NCI-H82 treated with DMSO at 0.1 percent for 48 hours (cell line): ENCODE results near the gene ADRB2.
"Not testable (repeated sequence)": the region's sequence is repeated elsewhere in the genome, so short reads cannot be mapped to it uniquely, and the experiment has no call there.

ENCODE experiments used
- DNase-seq: peaks from one replicate; lab custom pipeline; 2025; ENCODE audit not compliant: unreplicated experiment; lab: John Stamatoyannopoulos, UW

The ADRB2 gene

DNA sequence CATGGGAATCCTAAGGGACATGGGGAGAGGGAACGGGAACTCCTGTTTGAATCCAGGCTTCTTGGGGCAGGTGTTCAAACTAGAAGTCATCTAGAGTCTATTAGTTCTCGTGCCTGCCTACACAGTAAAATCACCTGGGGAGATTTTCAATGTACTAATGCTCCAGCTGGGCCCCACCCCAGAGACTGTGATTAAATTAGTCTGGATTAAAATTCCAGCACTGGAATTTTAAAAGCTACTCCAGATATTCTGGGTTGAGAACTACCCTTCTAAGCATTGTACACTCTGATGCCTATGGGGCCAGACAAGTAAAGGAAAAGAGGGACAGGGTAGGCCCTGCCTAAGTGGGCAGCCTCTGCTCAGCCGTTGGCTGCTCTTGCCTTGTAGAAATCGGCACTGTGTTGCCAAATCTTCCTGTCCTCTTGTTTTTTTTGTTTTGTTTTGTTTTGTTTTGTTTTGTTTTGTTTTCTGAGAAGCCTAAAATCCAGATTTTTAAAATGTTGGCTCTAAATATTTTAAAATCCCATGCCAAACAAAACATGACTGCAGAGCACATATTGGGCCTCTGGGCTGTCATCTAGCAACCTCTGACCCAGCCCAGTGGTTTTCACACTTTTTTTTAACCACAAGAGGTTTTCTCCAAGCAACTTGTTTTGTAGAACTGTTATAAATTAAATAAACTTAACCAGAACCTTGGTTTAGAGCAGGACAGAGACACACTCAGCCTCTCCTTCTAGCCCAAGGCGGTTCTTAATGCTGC lies 29.0 kb downstream of the ADRB2 start:
- DNase-seq: no peak

DNA sequence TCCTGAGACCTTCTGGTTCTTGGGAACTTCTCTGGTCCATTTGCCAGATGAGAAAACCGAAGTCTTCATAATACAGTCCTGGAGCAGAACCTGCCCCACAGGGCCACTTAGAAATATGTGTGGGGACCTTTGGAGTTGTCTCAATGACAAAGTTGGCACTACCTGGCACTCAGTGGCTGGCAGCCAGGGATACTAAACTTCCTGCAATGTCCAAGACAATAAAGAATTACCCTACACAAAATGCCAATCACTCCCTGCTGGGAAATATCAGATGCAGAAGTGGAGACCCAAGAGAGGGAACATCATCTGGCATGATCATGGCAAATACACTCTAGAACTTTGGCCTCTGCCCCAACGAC lies 29.6 kb downstream of the ADRB2 start:
- DNase-seq: no peak

GRCh38 chr5:148856424-148856823 lies 30.0 kb downstream of the ADRB2 start:
- no peak for DNase-seq

DNA sequence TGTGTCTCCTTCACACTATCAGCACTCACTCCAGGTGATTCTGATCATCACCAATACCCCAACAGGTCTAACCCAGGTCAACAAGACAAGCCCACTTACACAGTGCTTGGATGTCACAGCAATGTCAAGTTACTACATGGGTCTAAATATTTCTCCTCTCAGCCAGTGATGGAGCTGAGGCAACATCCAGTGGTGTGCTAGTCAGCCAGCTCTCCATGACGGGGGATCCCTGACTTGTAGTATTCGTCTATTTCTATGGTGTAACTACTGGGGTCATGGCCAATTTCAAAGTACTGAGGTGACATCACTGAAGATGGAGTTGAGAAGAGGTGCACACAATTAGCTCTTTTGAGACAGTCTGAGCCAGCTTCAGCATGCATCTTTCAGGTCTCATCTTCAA lies 31.1 kb downstream of the ADRB2 start:
- DNase-seq: no peak

GRCh38 chr5:148858106-148858505 lies 31.7 kb downstream of the ADRB2 start:
- DNase-seq: no peak

DNA sequence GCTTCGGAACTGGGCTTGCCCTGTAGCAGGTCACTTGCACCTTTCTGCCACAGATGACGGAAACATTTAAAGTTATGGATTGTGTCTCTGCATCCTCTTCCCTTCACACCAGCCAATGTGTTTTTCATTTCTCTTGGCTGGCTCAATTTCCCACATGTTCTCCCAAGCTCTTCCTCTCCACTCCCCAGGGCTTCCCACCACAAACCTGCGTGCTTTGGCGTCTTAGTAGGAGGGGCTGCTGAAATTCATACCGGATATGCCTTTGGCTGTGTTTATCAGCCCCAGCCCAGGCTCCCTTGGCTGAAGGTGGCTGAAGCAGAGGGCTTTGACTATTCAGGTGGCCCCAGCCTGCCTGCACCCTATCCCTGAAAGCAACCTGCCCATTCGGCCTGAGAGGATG lies 32.1 kb downstream of the ADRB2 start:
- no peak for DNase-seq

GRCh38 chr5:148859703-148860102 lies 33.3 kb downstream of the ADRB2 start:
- DNase-seq: no peak

GRCh38 chr5:148860599-148860998 lies 34.2 kb downstream of the ADRB2 start:
- DNase-seq: no peak

GRCh38 chr5:148861088-148861487 lies 34.7 kb downstream of the ADRB2 start:
- no peak for DNase-seq

DNA sequence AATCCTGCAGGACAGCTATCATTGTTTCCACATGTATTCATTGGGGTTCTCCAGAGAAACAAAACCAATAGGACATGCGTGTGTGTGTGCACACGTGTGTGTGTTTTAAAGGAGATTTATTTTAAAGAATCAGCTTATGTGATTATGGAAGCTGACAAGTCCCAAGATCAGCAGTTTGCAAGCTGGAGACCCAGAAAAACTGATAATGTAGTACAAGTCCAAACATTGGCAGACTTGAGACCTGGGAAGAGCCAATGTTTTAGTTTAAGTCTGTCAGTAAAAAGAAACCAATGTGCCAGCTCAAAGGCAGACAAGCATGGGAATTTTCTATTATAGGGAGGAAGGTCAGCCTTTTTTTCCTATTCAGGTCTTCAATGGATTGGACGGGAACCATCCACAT lies 35.3 kb downstream of the ADRB2 start:
- no peak for DNase-seq

DNA sequence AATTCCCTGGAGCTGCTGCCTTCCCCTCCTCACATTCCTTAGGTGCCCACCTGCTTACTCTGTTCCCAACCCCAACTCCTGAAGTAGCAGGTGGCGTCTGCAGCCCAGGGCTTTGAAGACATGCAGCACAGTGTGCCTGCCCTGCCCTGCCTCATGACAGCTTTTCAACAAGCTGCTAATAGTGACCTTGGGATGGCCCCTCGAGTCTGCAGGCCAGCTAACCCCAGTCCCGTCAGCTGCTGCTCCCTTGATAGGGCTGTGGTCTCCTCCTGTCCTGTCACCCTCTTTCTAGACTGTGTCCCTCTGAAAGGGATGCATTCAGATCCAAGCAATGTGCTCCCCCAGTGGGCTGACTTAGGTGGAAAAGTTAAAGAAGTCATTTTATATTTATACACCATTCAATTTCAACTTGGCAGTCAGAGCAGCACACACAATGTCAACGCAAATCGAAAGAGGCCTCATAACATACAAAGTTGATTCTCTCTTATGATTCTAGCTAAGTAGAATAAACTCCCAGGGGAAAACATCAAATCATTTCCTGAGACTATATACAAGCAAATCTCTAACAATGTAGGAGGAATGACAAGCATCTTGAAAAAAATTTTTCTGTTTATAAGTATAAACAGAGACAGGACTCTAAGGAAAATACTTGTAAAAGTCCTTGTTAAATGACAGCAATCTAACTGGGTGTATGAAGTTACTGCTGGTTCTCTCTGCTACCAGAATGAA lies 37.9 kb downstream of the ADRB2 start:
- no peak for DNase-seq

GRCh38 chr5:148866024-148866423 lies 39.6 kb downstream of the ADRB2 start:
- DNase-seq: no peak

DNA sequence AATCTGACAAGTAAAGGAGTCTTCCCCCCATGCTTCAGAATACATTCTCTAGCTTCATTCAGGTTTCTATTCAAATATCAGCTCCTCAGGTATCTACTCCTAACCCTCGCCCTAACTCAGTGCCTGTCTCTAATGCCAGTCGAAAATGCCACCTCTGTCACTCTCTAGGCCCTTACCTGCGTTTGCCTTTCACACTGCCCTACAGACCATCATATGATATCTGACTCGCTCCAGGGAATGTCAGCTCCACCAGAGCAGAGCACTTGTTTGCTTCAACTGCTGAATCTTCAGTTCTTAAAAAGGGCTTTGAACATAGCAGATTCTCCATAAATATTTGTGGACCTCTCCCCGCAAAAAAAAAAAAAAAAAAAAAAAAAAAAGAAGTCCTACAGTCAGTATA lies 46.7 kb downstream of the ADRB2 start:
- no peak for DNase-seq

DNA sequence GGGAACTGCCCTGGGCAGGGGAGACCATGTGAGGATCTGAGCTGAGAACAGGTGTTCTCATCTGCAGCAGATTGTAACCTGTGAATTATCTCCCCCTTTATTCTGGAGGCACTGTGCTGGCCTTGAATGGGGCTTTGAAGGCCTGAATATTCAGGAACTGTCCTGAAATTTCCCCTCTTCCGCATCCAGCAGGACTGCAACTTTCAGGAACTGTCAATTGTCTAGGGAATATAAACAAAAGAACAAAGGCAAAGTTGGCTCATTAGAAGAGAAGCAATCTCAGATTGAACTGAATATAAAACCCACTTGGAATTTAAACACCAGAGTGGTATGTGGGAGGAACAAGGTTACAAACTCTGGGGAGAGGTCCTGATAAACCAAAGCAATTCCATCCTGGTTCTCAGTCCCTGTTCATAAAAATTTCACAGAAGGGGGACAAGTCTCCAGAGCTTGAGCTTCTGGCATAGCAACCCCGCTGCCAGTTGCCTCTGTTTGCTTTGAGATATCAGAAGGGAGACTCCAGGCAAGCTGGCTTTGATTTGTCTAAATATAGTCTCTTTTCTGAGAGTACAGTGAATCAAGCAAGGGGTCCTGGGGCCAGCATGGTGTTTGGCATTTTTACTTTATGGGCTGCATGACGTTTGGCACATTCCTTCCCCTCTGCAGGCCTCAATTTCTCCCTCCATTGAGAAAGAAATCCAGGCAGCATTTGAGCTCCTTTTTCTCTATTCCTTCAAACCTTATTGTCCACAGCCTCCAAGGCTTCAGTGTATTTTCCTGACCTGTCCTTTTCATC lies 47.5 kb downstream of the ADRB2 start:
- DNase-seq: no peak

GRCh38 chr5:148875205-148875875 lies 48.9 kb downstream of the ADRB2 start:
- no peak for DNase-seq

GRCh38 chr5:148877436-148877835 lies 51.0 kb downstream of the ADRB2 start:
- DNase-seq: not testable (repeated sequence)
